ENCODE measurements around the gene NUDT19.
"Not testable (repeated sequence)": the region's sequence is repeated elsewhere in the genome, so short reads cannot be mapped to it uniquely, and the experiment has no call there.

Gene NUDT19

DNA sequence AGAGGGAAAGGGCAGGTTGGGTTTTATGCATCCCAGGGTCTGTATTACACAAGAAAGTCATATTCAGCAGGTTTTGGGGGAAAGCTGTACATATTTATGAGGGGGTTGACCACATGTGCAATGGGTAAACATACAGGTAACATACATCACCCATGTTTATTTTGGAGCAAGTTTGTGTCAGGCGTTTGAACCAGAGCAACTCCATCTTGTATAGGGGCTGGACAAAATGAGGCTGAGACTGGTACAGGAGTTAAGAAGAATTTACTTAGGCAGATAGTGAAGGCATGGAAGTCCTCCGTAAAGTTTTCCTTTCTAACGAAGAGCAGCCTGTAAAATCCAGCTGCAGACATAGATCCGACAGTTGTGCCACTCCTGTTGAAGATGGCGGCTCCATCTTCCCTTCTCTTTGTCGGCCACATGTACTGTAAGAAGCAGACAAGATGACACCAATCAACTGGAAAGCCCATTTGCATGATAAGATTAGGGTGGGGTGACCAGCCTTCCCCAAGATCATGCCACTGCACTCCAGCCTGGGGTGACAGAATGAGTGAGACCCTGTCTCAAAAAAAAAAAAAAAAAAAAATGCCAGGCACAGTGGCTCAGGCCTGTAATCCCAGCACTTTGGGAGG lies 4.7 kb upstream of the NUDT19 start:
- Histone ChIP-seq H3K4me1 (peaks cover 20% of the 10 kb centered on the region), H3K9me3 (no peaks in the 10 kb centered on the region), H3K27me3 (no peaks in the 10 kb centered on the region), H3K9ac (no peak overlapping the region), H3K27ac (no peak overlapping the region), H4K20me1 (no peaks in the 10 kb centered on the region), H3K36me3 (no peaks in the 10 kb centered on the region), H3K4me2 (no peak overlapping the region), H3K4me3 (no peak overlapping the region)
- TF ChIP-seq Cebpa-rat (IDR thresholded peaks at IDR 0.05): no peak

- Histone ChIP-seq H3K27me3 (peaks cover 2% of the 10 kb centered on the region; the same call in 1 of the 2 replicates), H3K36me3 (no peaks in the 10 kb centered on the region), H3K4me3 (no peak overlapping the region), H3K9me3 (no peaks in the 10 kb centered on the region), H3K4me1 (peaks cover 21% of the 10 kb centered on the region), H3K4me2 (no peak overlapping the region), H3K9ac (no peak overlapping the region), H3K27ac (no peak overlapping the region), H4K20me1 (no peaks in the 10 kb centered on the region)
- no peak for TF ChIP-seq Cebpa-rat (IDR thresholded peaks at IDR 0.05)
These were observed 3.9 kb upstream of the NUDT19 start for GRCh38 chr19:32687681-32688080.

- H3K27me3 ChIP-seq: peaks cover 5% of the 10 kb centered on the region; the same call in 1 of the 2 replicates
- H4K20me1 ChIP-seq: no peaks in the 10 kb centered on the region
- peaks cover 28% of the 10 kb centered on the region for H3K4me1 ChIP-seq
- H3K9ac ChIP-seq: no peak overlapping the region
- no peak overlapping the region for H3K4me2 ChIP-seq
- no peak overlapping the region for H3K4me3 ChIP-seq
- H3K27ac ChIP-seq: no peak overlapping the region
- H3K9me3 ChIP-seq: peaks cover 3% of the 10 kb centered on the region
- TF ChIP-seq Cebpa-rat (IDR thresholded peaks at IDR 0.05): no peak
- peaks cover under 1% of the 10 kb centered on the region; the same call in 1 of the 2 replicates for H3K36me3 ChIP-seq
These were observed 3.3 kb upstream of the NUDT19 start for GRCh38 chr19:32688311-32688710.

DNA sequence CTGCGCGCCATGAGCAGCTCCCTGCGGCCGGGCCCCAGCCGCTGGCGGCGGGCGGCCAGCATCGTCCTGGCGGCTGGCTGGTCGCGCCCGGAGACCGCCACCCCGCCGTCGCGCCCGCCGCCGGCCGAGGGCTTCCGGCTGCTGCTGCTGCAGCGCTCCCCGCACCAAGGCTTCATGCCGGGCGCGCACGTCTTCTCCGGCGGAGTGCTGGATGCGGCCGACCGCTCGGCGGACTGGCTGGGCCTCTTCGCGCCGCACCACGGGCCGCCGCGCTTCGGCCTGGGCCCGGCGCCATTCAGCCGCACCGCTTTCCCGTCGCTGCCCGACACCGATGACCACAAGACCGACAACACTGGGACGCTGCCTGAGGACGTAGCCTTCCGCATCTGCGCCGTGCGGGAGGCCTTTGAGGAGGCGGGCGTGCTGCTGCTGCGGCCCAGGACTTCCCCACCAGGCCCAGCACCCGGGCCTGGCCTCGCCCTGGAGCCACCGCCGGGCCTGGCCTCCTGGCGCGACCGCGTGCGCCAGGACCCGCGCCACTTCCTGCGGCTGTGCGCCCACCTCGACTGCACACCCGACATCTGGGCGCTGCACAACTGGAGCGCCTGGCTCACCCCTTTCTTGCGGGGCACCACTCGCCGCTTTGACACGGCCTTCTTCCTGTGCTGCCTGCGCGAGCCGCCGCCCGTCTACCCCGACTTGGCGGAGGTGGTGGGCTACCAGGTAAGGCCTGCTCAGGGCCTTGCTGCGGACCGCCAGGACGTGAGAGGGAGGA lies 518 bp downstream of the NUDT19 start:
- H3K4me1 ChIP-seq: peaks cover 40% of the 10 kb centered on the region
- H3K27ac ChIP-seq: peak overlapping the region; percentile 94
- peak overlapping the region; percentile 97 for H3K4me2 ChIP-seq
- TF ChIP-seq Cebpa-rat (IDR thresholded peaks at IDR 0.05): no peak
- peak overlapping the region; percentile 86 for H3K4me3 ChIP-seq
- H3K9ac ChIP-seq: peak overlapping the region; percentile 94
- H3K9me3 ChIP-seq: peaks cover 42% of the 10 kb centered on the region
- peaks cover 37% of the 10 kb centered on the region for H4K20me1 ChIP-seq
- peaks cover 5% of the 10 kb centered on the region; the same call in 1 of the 2 replicates for H3K27me3 ChIP-seq
- H3K36me3 ChIP-seq: peaks cover 39% of the 10 kb centered on the region

- peak overlapping the region; percentile 97 for H3K4me2 ChIP-seq
- H3K9ac ChIP-seq: peak overlapping the region; percentile 94
- H3K27ac ChIP-seq: peak overlapping the region; percentile 94
- no peak for TF ChIP-seq Cebpa-rat (IDR thresholded peaks at IDR 0.05)
- H3K36me3 ChIP-seq: peaks cover 45% of the 10 kb centered on the region
- H3K9me3 ChIP-seq: peaks cover 47% of the 10 kb centered on the region
- H4K20me1 ChIP-seq: peaks cover 42% of the 10 kb centered on the region
- peaks cover 5% of the 10 kb centered on the region; the same call in 1 of the 2 replicates for H3K27me3 ChIP-seq
- H3K4me3 ChIP-seq: peak overlapping the region; percentile 86
- H3K4me1 ChIP-seq: peaks cover 40% of the 10 kb centered on the region
These were observed 1.1 kb downstream of the NUDT19 start for GRCh38 chr19:32692727-32693061.

DNA sequence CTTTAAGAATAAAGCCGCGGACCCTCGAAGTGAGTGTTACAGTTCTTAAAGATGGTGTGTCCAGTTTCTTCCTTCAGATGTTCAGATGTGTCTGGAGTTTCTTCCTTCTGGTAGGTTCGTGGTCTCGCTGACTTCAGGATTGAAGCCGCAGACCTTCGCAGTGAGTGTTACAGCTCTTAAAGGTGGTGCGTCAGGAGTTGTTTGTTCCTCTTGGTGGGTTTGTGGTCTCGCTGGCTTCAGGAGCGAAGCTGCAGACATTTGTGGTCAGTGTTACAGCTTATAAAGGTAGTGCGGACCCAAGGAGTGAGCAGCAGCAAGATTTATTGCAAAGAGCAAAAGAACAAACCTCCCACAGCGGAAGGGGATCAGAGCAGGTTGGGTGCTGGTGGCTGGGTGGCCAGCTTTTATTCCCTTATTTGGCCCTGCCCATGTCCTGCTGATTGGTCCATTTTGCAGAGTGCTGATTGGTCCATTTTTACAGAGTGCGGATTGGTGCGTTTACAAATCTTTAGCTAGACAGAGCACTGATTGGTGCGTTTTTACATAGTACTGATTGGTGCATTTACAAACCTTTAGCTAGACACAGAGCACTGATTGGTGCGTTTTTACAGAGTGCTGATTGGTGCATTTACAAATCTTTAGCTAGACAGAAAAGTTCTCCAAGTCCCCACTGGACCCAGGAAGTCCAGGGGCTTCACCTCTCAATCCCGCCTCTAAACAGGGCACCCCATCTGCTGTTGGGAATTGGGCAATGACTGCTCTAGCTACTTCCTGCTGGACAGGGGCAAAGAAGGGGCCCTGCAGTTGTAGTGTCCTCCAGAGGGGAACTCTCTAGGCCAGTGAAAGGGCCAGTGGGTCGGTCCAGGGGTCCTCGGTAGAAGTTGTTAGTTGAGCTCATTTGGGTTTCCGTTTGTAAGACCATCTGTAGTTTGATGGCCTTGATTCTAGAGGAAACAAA lies 1.8 kb downstream of the NUDT19 start:
- Histone ChIP-seq H3K4me3 (peak overlapping the region; percentile 86), H4K20me1 (peaks cover 50% of the 10 kb centered on the region), H3K9ac (peak overlapping the region; percentile 94), H3K27ac (peak overlapping the region; percentile 94), H3K4me1 (peaks cover 40% of the 10 kb centered on the region), H3K36me3 (peaks cover 52% of the 10 kb centered on the region), H3K9me3 (peaks cover 55% of the 10 kb centered on the region), H3K4me2 (peak overlapping the region; percentile 97)
- H3K27me3 ChIP-seq: not testable (repeated sequence)

DNA sequence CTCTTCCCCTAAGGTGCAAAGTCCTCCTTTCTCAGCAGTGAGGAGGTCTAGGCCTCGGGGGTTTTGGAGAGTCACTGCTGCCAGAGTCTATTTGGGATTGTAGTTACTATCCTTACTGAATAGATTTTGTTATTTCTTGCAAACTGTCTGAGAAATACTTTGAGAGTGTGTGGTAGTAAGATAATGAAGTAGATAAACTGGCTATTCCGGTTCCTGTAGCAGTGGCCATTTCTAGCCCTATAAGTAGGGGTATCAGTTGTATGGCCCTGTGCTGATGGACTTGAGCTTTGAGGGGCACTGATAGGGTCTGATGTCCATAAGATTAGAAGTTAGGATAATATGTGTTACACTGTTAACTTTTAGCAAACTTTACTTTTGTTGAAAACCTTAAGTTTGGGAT lies 2.7 kb downstream of the NUDT19 start:
- not testable (repeated sequence) for H3K27me3 ChIP-seq, H3K27ac ChIP-seq, H3K9ac ChIP-seq
- Histone ChIP-seq H3K36me3 (peaks cover 61% of the 10 kb centered on the region), H3K4me3 (peak overlapping the region; percentile 86; the same call in 1 of the 2 replicates), H3K4me1 (peaks cover 40% of the 10 kb centered on the region), H3K4me2 (peak overlapping the region; percentile 97), H3K9me3 (peaks cover 63% of the 10 kb centered on the region), H4K20me1 (peaks cover 58% of the 10 kb centered on the region)

GRCh38 chr19:32694851-32695250 lies 3.2 kb downstream of the NUDT19 start:
- H3K9ac ChIP-seq, H3K27ac ChIP-seq, H3K4me3 ChIP-seq, H3K27me3 ChIP-seq: not testable (repeated sequence)
- Histone ChIP-seq H3K4me1 (peaks cover 38% of the 10 kb centered on the region), H3K4me2 (peak overlapping the region; percentile 97), H3K36me3 (peaks cover 66% of the 10 kb centered on the region), H3K9me3 (peaks cover 69% of the 10 kb centered on the region), H4K20me1 (peaks cover 64% of the 10 kb centered on the region)

DNA sequence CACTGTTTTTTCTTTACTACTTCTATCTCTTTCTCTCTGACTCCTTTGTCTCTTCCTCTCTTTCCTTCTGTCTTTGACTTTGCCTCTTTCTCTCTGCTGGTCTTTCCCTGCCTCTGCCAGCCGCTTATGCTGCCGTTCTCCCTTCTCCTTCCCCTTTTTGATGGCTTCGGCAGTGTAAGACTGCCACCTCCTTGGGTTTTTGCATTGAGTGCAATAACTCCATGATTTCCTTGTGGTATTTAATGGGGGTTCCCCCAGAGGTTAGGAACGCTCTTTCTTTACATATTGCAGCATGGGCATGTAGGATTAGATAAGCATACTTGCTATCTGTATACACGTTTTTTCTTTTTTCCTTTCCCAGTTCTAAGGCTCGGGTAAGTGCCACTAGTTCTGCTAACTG lies 3.9 kb downstream of the NUDT19 start:
- H3K36me3 ChIP-seq: peaks cover 73% of the 10 kb centered on the region
- not testable (repeated sequence) for H3K4me2 ChIP-seq, H3K9ac ChIP-seq, H3K4me3 ChIP-seq, H3K27me3 ChIP-seq, H3K27ac ChIP-seq
- peaks cover 69% of the 10 kb centered on the region for H4K20me1 ChIP-seq
- H3K9me3 ChIP-seq: peaks cover 75% of the 10 kb centered on the region
- H3K4me1 ChIP-seq: peaks cover 31% of the 10 kb centered on the region

- H3K4me3 ChIP-seq, H3K9ac ChIP-seq, H3K27me3 ChIP-seq, H3K27ac ChIP-seq, H3K4me2 ChIP-seq: not testable (repeated sequence)
- H4K20me1 ChIP-seq: peaks cover 82% of the 10 kb centered on the region
- peaks cover 86% of the 10 kb centered on the region for H3K36me3 ChIP-seq
- peaks cover 20% of the 10 kb centered on the region for H3K4me1 ChIP-seq
- peaks cover 88% of the 10 kb centered on the region for H3K9me3 ChIP-seq
These were observed 5.2 kb downstream of the NUDT19 start for GRCh38 chr19:32696771-32697170.

DNA sequence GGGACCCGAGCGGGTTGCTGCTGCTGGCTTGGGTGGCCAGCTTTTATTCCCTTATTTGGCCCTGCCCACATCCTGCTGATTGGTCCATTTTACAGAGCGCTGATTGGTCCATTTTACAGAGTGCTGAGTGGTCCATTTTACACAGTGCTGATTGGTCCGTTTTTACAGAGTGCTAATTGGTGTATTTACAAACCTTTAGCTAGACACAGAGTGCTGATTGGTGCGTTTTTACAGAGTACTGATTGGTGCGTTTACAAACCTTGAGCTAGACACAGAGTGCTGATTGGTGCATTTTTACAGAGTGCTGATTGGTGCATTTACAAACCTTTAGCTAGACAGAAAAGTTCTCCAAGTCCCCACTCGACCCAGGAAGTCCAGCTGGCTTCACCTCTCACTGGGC lies 8.5 kb downstream of the NUDT19 start:
- not testable (repeated sequence) for H3K27me3 ChIP-seq, H3K9ac ChIP-seq, H3K4me2 ChIP-seq, H3K27ac ChIP-seq, H3K4me1 ChIP-seq, H3K4me3 ChIP-seq
- Histone ChIP-seq H3K9me3 (peaks cover 100% of the 10 kb centered on the region), H3K36me3 (peaks cover 100% of the 10 kb centered on the region), H4K20me1 (peaks cover 73% of the 10 kb centered on the region)

All from BLaER1 (cell line).